Measurements from ENCODE around the gene DCST1. TPM values are rescaled to one million over a fixed set of nuclear protein-coding genes. Genes with fewer than 3 reads are reported as not detected.
A peak's percentile ranks its signal among the peaks of the same experiment; 100 is the strongest.

The DCST1 gene
- total and polyA plus RNA-seq, 2 of the 13 experiments (the other 11 are each of a cell fraction or from before 2014, with no cell fraction given) = 0.04 TPM; not detected in 1

GRCh38 chr1:155093911-155094621 is 60.4 kb downstream of the DCST1 start (continued):
- TF ChIP-seq SAFB2 (CRISPR knock-in tag; IDR thresholded peaks at IDR 0.05; ENCODE audit: borderline replicate concordance, low read depth) = no peak
- no peak for TF ChIP-seq RCOR2 (CRISPR knock-in tag; IDR thresholded peaks at IDR 0.05)
- TF ChIP-seq ARID4A (CRISPR knock-in tag; IDR thresholded peaks at IDR 0.05; ENCODE audit: borderline replicate concordance) = 0 out of 2 replicates have a peak, but pooled peaks have one; percentile 31
- peak; percentile 33; the same call in 1 of the 2 replicates for TF ChIP-seq THAP9 (CRISPR knock-in tag; IDR thresholded peaks at IDR 0.05; ENCODE audit: borderline replicate concordance)
- TF ChIP-seq RXRA (CRISPR knock-in tag; IDR thresholded peaks at IDR 0.05) = no peak
- no peak for TF ChIP-seq POLR2A (IDR thresholded peaks at IDR 0.05; ENCODE audit: insufficient read depth in 1 of 2, low read depth in 2 of 2, low read length in 2 of 2)
- TF ChIP-seq E2F1 (CRISPR knock-in tag; IDR thresholded peaks at IDR 0.05) = no peak
- TF ChIP-seq ZSCAN21 (CRISPR knock-in tag; IDR thresholded peaks at IDR 0.05; ENCODE audit: borderline replicate concordance) = no peak
- TF ChIP-seq ZFP82 (CRISPR knock-in tag; IDR thresholded peaks at IDR 0.05; ENCODE audit: borderline replicate concordance) = no peak
- 0 out of 2 replicates have a peak, but pooled peaks have one; percentile 52 for TF ChIP-seq ZNF800 (CRISPR knock-in tag; IDR thresholded peaks at IDR 0.05)
- TF ChIP-seq SNAPC2 (CRISPR knock-in tag; IDR thresholded peaks at IDR 0.05) = no peak
- TF ChIP-seq ZNF672 (CRISPR knock-in tag; IDR thresholded peaks at IDR 0.05) = no peak
- no peak for TF ChIP-seq HIC2 (CRISPR knock-in tag; IDR thresholded peaks at IDR 0.05; ENCODE audit: low read depth)
- peak; percentile 7; the same call in 1 of the 2 replicates for TF ChIP-seq FOXA3 (CRISPR knock-in tag; IDR thresholded peaks at IDR 0.05)
- no peak for TF ChIP-seq MZF1 (CRISPR knock-in tag; IDR thresholded peaks at IDR 0.05; ENCODE audit: borderline replicate concordance)
